ENCODE measurements around the gene NEU3. TPM values are rescaled to one million over a fixed set of nuclear protein-coding genes. Genes with fewer than 3 reads are reported as not detected.

The NEU3 gene
- total and polyA plus RNA-seq, 8 donors: 9.7 to 15.3 (median 14.6) TPM

GRCh38 chr11:74948898-74949752, 39.6 kb upstream of the NEU3 start, which contains the start of the genes SPCS2 and XRRA1:
Gene SPCS2, plus strand, starts transcription at chr11:74949266. Its CDS starts 20 bp downstream, at chr11:74949286.
Gene XRRA1, minus strand, starts transcription at chr11:74949091. Its CDS starts 8,213 bp downstream, at chr11:74940878.
- DNase-seq: peak; percentile 94 to 100 (median 99)
- no peak for TF ChIP-seq CTCF (IDR thresholded peaks at IDR 0.05)
- no peaks in the 10 kb centered on the region for H3K27me3 ChIP-seq
- peak; percentile 99 for ATAC-seq
- H3K9me3 ChIP-seq: no peaks in the 10 kb centered on the region
- peaks cover 0 to 11% of the 10 kb centered on the region in 2 donors for H3K36me3 ChIP-seq
- H3K27ac ChIP-seq: peak within 1 kb of the TSS; percentile 65 to 88
- peaks cover 14 to 55% of the 10 kb centered on the region in 2 donors for H3K4me1 ChIP-seq
- peak within 1 kb of the TSS; percentile 76 to 89 for H3K4me3 ChIP-seq
- intact Hi-C loops (cut with DNase I): no loop called here

GRCh38 chr11:74949753-74950137, 39.0 kb upstream of the NEU3 start:
- H3K9me3 ChIP-seq: no peaks in the 10 kb centered on the region
- peak overlapping the region; percentile 62 to 88 for H3K27ac ChIP-seq
- ATAC-seq (peak; percentile 21), DNase-seq (no peak)
- peaks cover 0 to 8% of the 10 kb centered on the region in 2 donors for H3K36me3 ChIP-seq
- intact Hi-C loops (cut with DNase I): no loop called here
- peaks cover 14 to 56% of the 10 kb centered on the region in 2 donors for H3K4me1 ChIP-seq
- no peak for TF ChIP-seq CTCF (IDR thresholded peaks at IDR 0.05)
- H3K4me3 ChIP-seq: peak overlapping the region; percentile 76 to 89
- H3K27me3 ChIP-seq: no peaks in the 10 kb centered on the region

GRCh38 chr11:74950374-74950969, 38.3 kb upstream of the NEU3 start:
- ATAC-seq (no peak), DNase-seq (no peak)
- TF ChIP-seq CTCF (IDR thresholded peaks at IDR 0.05): no peak
- Histone ChIP-seq H3K36me3 (peaks cover 0 to 8% of the 10 kb centered on the region in 2 donors), H3K4me3 (peak overlapping the region; percentile 76 to 89), H3K27ac (no peak overlapping the region), H3K9me3 (no peaks in the 10 kb centered on the region), H3K4me1 (peaks cover 14 to 60% of the 10 kb centered on the region in 2 donors), H3K27me3 (no peaks in the 10 kb centered on the region)
- intact Hi-C loops (cut with DNase I): no loop called here

GRCh38 chr11:74951226-74951625, 37.5 kb upstream of the NEU3 start:
- Histone ChIP-seq H3K27ac (no peak overlapping the region), H3K4me3 (peak overlapping the region in 1 of 2 donors; percentile 76), H3K36me3 (peaks cover 0 to 8% of the 10 kb centered on the region in 2 donors), H3K27me3 (no peaks in the 10 kb centered on the region), H3K4me1 (peaks cover 14 to 60% of the 10 kb centered on the region in 2 donors), H3K9me3 (no peaks in the 10 kb centered on the region)
- no peak for TF ChIP-seq CTCF (IDR thresholded peaks at IDR 0.05)
- ATAC-seq (no peak), DNase-seq (no peak)
- intact Hi-C loops (cut with DNase I): no loop called here

- Histone ChIP-seq H3K4me3 (no peak overlapping the region), H3K36me3 (peaks cover 0 to 8% of the 10 kb centered on the region in 2 donors), H3K9me3 (no peaks in the 10 kb centered on the region), H3K4me1 (peaks cover 21 to 68% of the 10 kb centered on the region in 2 donors), H3K27ac (no peak overlapping the region), H3K27me3 (no peaks in the 10 kb centered on the region)
- TF ChIP-seq CTCF (IDR thresholded peaks at IDR 0.05): no peak
- intact Hi-C loops (cut with DNase I): no loop called here
- no peak for DNase-seq
- no peak for ATAC-seq
Measured at GRCh38 chr11:74952752-74953151, 36.0 kb upstream of the NEU3 start.

All from left lung (tissue), 10 donors.